Choroid plexus epithelial cell (primary cell): ENCODE results near the gene SAMD4A.
"Not testable (repeated sequence)": the region's sequence is repeated elsewhere in the genome, so short reads cannot be mapped to it uniquely, and the experiment has no call there.

Experiments
- DNase-seq: peaks from one replicate; pipeline ENCODE4 v3.0.0-alpha.2; 2010; ENCODE audit warnings: low read depth
- H3K4me3 ChIP-seq: 2 replicates; pipeline ENCODE4 v1.5.1; 2011; ENCODE audit warnings: low read depth, mild to moderate bottlenecking, control low read depth, low read length, moderate library complexity
- CTCF ChIP-seq: conservative IDR thresholded peaks from 2 replicates; pipeline ENCODE4 v1.5.1; 2011; ENCODE audit warnings: low read depth, mild to moderate bottlenecking, control low read depth, inconsistent platforms, low read length, moderate library complexity

Gene SAMD4A

GRCh38 chr14:54794159-54794558, 227.2 kb downstream of the SAMD4A start:
- no peak overlapping the region for H3K4me3 ChIP-seq
- no peak for TF ChIP-seq CTCF
- DNase-seq, result no peak

- no peak overlapping the region for H3K4me3 ChIP-seq
- no peak for DNase-seq
- TF ChIP-seq CTCF, result no peak
Observed at GRCh38 chr14:54794796-54795195, 227.9 kb downstream of the SAMD4A start.

GRCh38 chr14:54796961-54797360, 230.0 kb downstream of the SAMD4A start:
- DNase-seq, result peak; percentile 55
- TF ChIP-seq CTCF, result no peak
- no peak overlapping the region for H3K4me3 ChIP-seq

GRCh38 chr14:54797556-54797955, 230.6 kb downstream of the SAMD4A start:
- H3K4me3 ChIP-seq, result no peak overlapping the region
- no peak for TF ChIP-seq CTCF
- no peak for DNase-seq

GRCh38 chr14:54797986-54798385, 231.1 kb downstream of the SAMD4A start:
- no peak for TF ChIP-seq CTCF
- no peak overlapping the region for H3K4me3 ChIP-seq
- DNase-seq, result no peak

GRCh38 chr14:54798465-54799124, 231.7 kb downstream of the SAMD4A start:
- no peak overlapping the region for H3K4me3 ChIP-seq
- no peak for TF ChIP-seq CTCF
- DNase-seq, result no peak

- not testable (repeated sequence) for H3K4me3 ChIP-seq, DNase-seq
Observed at GRCh38 chr14:54801482-54801881, 234.6 kb downstream of the SAMD4A start.
